Ureter (tissue), 1 donor: ENCODE measurements around the gene PPIF. TPM values are rescaled to one million over a fixed set of nuclear protein-coding genes. Genes with fewer than 3 reads are reported as not detected.

Experiments
- DNase-seq: peaks from one replicate; pipeline ENCODE4 v3.0.0-alpha.2; 2020; ENCODE audit warnings: low spot score
- total RNA-seq: library from RNA; stranded (reverse); gene quantifications from one replicate; pipeline ENCODE4 v1.2.4, GENCODE V29; 2023
- donor health status: DM: yes; HTN: yes; CAD: no.

Gene PPIF
- total RNA-seq, 1 donor from 2014 or later: 108 TPM

DNA sequence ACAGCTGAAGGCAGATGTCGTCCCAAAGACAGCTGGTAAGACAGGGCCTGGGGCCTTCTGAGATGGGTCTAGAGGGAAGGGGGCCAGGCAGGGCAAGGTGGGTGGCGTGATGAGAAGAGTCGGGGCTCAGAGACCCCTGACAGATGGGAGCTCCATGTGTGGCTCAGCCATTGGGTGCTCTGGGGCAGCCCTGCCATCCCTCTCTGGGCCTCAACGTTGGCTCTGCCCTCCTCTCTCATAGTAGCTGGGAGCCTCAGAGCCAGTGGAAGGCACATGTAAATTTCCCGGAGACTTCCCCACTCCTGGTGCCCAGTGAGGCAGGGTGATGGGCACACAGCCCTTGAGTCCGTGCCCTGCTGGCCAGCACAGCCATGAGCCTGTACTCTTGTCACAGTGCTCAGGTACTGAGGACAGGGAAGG is 1.8 kb downstream of the PPIF start:
- DNase-seq: no peak

DNA sequence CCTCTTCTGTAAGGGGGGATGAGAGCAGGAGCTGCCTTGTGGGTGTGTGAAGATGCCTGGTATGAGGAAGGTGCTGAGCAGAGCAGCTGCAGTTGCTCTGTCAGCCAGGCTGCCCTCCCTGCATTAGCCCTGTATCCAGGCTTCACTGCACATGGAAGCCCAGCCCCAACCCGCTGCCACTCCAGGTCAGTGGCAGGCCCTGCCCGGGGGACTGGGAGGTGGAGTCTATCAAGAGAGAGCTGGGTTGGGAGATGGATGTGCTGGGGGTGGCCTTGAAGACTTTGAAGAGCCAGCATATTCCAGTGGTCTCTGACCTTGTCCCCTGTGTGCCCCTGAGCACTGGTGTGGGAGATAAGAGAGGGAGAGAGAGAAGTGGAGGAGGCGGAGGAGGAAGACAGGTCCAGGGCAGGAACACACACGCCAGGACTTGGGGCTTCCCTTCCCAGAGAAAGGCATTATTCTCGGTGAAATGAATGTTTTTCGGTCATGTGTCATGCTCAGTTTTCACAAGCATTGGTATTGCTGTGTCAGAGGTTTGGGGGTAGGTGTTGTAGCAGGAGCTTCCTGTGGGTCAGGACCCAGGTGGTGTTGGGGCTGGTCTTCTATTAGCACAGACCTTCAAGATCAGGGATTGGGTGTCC is 2.6 kb downstream of the PPIF start:
- no peak for DNase-seq

GRCh38 chr10:79350407-79351154 is 3.3 kb downstream of the PPIF start:
- DNase-seq: no peak

DNA sequence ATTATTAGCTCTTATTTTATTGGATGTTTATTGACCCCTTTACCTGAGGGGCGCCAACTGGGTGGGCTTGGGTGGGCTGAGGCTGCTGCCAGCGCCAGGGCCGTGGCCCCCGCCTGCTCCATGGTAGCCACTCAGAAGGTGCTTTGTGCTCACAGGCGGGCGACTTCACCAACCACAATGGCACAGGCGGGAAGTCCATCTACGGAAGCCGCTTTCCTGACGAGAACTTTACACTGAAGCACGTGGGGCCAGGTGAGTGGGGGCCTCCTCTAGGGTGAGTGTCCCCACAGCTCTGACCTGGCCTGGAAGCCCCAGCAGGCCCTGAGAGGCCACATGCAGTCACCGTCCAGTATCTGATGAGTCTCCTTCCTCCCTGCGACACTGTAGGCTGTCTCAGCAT is 4.1 kb downstream of the PPIF start:
- no peak for DNase-seq

DNA sequence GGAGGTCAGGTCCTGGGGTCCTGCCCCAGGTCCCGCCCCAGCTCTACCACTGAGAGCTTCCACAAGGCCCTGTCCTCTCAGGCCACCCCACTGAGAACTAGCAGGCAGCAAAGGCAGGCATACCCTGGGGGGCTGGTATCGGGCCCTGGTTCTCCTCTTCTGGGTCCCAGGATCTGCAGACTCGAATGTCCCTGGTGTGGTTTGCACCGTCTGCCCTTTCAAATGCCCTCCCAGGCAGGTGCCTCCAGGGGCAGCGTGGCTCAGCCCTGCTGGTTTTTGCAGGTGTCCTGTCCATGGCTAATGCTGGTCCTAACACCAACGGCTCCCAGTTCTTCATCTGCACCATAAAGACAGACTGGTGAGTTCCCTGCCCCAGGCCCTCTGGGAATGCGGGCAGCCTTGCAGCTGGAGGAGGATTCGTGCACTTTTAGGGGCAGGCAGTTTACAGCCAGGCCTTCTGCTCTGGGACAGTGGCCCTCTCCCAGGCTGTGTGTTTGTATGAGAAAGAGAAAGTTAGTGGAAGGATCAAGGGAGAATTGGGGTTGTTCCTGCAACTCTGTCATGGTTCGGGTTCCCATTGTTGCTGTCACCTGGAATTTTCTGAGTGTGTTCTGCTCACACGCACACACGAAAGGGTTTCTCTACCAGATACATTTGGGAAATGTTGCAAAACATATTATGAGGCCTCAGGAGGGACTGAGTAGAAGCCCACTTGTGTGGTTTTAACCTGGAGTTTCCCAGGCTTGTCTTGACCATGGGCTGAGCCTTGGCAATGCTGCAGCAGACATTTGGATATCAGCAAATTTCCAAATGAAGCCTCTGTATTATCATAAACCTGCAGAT is 5.0 kb downstream of the PPIF start:
- no peak for DNase-seq

GRCh38 chr10:79353000-79353406 is 5.7 kb downstream of the PPIF start:
- DNase-seq: no peak

DNA sequence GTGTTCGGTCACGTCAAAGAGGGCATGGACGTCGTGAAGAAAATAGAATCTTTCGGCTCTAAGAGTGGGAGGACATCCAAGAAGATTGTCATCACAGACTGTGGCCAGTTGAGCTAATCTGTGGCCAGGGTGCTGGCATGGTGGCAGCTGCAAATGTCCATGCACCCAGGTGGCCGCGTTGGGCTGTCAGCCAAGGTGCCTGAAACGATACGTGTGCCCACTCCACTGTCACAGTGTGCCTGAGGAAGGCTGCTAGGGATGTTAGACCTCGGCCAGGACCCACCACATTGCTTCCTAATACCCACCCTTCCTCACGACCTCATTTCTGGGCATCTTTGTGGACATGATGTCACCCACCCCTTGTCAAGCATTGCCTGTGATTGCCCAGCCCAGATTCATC is 6.5 kb downstream of the PPIF start:
- no peak for DNase-seq

GRCh38 chr10:79354141-79354540 is 6.9 kb downstream of the PPIF start:
- no peak for DNase-seq

- no peak for DNase-seq
Measured at GRCh38 chr10:79354615-79355014, 7.3 kb downstream of the PPIF start.

- DNase-seq: no peak
Measured at GRCh38 chr10:79355420-79356017, 8.2 kb downstream of the PPIF start.

GRCh38 chr10:79356104-79356503 is 8.8 kb downstream of the PPIF start:
- no peak for DNase-seq

- DNase-seq: no peak
Measured at GRCh38 chr10:79357180-79357579, 9.9 kb downstream of the PPIF start.

- DNase-seq: no peak
Measured at GRCh38 chr10:79358811-79359210, 11.5 kb downstream of the PPIF start.

- no peak for DNase-seq
Measured at GRCh38 chr10:79359816-79360498, 12.7 kb downstream of the PPIF start.

- DNase-seq: peak; percentile 36
Measured at GRCh38 chr10:79360499-79361342, 13.5 kb downstream of the PPIF start.

GRCh38 chr10:79361726-79362397 is 14.6 kb downstream of the PPIF start:
- DNase-seq: no peak

GRCh38 chr10:79367426-79368189 is 20.3 kb downstream of the PPIF start:
- no peak for DNase-seq

GRCh38 chr10:79372871-79373270 is 25.6 kb downstream of the PPIF start:
- no peak for DNase-seq
